Measurements from ENCODE around the gene VNN1.

- TF ChIP-seq ZNF8 (CRISPR knock-in tag; IDR thresholded peaks at IDR 0.05) (no peak), CSDC2 (CRISPR knock-in tag; IDR thresholded peaks at IDR 0.05) (no peak), ARNTL (CRISPR knock-in tag; IDR thresholded peaks at IDR 0.05; ENCODE audit: borderline replicate concordance, low read depth) (no peak), CSRNP3 (CRISPR knock-in tag; IDR thresholded peaks at IDR 0.05) (no peak), BACH2 (CRISPR knock-in tag; IDR thresholded peaks at IDR 0.05; ENCODE audit: borderline replicate concordance) (no peak), PATZ1 (CRISPR knock-in tag; IDR thresholded peaks at IDR 0.05; ENCODE audit: borderline replicate concordance) (no peak)
Measured at GRCh38 chr6:132698608-132699007, 15.2 kb downstream of the VNN1 start.

All from SK-N-SH treated with all-trans-retinoic acid at 6 μM for 48 hours (cell line).